Activated naive CD4-positive, alpha-beta T cell (primary cell): ENCODE results near the gene SLC2A11.

ENCODE experiments used
- DNase-seq, 4 experiments: peaks; one replicate each; lab custom pipeline; 2025; lab: John Stamatoyannopoulos, UW

The SLC2A11 gene, protein sequence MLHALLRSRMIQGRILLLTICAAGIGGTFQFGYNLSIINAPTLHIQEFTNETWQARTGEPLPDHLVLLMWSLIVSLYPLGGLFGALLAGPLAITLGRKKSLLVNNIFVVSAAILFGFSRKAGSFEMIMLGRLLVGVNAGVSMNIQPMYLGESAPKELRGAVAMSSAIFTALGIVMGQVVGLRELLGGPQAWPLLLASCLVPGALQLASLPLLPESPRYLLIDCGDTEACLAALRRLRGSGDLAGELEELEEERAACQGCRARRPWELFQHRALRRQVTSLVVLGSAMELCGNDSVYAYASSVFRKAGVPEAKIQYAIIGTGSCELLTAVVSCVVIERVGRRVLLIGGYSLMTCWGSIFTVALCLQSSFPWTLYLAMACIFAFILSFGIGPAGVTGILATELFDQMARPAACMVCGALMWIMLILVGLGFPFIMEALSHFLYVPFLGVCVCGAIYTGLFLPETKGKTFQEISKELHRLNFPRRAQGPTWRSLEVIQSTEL

DNA sequence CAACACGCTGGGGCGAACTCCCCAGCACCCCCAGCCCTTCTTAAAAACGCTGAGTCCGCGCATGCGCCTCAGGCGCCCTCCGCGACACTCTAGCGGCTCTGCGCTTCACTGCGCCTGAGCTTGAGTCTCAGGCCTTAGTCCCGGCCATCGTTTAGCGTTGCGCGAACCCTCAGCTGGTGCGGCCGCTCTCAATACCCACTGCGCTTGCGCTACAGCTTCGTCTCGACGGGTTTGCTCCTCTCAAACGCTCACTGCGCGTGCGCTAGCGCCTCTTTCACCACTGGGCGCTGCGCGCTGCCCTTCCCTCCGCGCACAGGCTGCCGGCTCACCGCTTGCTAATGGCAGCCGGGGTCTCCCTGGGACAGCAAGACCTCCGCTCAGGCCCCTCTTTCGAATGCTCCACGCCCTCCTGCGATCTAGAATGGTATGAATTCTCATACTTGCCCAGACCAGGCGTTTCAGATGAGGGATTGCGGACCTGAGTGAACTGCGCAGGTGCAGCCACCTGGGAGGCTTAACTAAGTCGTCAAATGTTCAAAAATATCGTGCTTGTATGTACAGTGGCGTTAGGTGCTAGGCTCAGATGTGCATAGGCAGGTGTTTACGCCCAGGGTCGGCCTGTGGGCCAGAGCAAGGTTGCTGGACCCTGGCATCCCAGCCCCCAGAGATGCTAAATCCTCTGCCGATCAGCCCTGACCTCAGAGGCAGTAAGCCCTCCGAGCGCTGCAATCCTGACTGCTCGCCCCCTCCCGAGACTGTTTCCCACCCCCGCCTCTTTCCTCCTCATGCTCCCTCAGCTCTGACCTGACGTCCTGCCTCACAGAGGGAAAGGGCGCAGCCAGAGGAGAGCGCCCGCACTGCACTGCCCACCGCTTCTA is at the start of gene SLC2A11:
Gene SLC2A11, plus strand, starts transcription at position 270 of the 878 bp plus-strand sequence. Its CDS starts 125 bp downstream, at position 395.
- peak; percentile 78 to 84 (median 82) for DNase-seq

DNA sequence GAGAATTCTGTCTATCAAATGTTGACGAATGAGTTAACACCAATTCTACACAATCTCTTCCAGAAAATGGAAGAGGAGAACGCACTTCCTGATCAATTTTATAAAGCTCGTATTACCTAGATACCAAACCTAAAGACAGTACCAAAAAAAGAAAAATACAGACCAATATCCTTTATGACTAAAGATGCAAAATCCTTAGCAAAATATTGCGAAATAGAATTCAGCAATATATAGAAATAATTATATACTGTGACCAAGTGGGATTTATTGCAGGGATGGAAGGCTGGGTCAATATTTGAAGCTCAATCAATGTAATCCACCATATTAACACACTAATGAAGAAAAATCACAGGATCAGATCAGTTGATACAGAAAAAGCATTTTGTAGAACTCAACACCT is 45.3 kb upstream of the SLC2A11 start:
- no peak for DNase-seq

DNA sequence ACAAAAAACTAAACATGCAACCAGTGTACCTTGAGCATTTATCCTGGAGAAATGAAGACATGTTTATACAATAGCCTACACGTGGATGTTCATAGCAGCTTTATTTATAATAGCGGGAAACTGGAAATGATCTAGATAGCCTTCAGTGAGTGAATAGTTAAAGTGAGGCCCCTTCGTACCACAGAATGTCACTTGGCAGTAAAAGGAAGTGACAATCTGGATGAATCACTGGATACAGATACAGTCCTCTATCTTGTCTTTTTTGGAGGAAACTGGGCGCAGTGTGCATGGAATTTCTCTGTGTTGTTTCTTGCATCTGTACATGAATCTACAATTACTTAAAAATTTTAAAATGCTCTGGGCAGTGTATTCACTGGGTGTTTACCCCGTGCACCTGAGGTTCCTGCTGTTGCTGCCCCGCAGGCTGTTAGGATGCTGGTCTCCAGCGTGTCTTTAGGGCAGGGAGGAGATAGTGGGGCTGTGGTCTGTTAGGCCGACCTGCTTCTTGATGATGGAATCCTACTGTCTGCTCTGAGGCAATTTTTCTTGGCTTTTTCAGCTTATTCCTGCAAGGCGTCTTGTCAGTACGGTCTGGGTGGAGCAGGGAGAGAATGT is 42.0 kb upstream of the SLC2A11 start:
- no peak for DNase-seq

DNA sequence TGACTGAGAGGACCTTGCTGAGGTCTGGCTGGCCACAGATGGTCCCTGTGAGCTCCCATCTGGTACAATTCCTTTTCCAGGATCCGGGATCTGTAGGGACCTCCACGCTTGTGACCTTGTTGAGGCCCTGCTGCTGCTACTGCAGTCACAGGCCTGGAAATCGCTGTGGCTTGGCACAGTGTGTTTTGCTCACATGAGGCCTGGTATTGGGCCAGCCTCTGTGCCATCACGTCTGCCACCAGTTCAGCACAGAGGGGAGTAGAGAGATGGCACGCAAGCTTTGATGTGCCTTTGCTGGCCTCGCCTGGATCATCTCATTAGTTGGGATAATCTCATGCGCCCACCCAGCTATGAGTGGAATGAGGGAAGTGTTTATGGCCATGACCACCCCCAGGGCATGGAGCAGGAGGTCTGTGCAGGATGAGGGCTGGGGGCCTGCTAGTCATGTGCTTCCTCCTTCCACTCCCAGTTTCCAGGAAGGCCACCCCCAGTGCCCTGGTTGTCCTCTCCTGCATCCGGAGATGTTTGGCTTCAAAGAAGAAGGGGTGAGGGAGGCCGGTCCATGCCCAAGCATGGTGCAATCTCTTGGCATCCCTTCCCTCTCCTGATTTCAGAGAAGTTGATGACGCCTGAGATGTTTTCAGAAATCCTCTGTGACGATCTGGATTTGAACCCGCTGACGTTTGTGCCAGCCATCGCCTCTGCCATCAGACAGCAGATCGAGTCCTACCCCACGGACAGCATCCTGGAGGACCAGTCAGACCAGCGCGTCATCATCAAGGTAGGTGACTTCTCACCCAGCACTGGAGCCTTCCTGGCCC is 41.3 kb upstream of the SLC2A11 start:
- DNase-seq = no peak

DNA sequence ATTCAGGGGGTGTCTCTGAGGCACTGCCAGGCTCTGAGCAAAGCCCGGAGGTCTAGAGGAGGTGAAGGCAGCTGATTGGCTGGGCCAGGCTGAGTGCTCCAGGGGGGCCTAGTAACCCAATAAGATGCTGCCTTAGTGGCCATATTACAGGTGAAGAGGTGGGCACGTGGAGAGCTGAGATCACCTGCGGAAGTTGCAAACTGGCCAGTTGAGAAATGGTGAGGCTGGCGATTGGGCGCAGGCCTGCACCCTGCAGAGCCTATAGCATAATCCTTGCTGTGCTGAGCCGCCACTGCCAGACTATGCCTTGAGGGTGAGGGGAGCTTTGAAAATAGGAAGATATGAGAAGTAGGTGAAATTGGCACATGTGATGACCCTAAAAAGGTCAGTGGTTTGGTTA is 40.5 kb upstream of the SLC2A11 start:
- no peak for DNase-seq

DNA sequence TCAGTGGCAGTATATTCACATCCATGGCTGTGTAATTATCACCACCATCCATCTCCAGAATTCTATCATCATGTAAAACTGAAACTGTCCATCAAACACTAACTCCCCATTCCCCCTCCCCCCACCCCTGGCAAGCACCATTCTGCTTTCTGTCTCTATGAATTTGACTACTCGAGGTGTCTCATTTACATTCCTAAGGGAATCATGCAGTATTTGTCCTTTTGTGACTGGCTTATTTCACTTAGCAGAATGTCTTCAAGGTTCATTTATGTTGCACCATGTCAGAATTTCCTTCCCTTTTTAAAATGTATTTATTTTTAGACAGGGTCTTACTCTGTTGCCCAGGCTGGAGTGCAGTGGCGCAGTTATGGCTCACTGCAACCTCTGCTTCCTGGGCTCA is 39.1 kb upstream of the SLC2A11 start:
- DNase-seq = no peak

DNA sequence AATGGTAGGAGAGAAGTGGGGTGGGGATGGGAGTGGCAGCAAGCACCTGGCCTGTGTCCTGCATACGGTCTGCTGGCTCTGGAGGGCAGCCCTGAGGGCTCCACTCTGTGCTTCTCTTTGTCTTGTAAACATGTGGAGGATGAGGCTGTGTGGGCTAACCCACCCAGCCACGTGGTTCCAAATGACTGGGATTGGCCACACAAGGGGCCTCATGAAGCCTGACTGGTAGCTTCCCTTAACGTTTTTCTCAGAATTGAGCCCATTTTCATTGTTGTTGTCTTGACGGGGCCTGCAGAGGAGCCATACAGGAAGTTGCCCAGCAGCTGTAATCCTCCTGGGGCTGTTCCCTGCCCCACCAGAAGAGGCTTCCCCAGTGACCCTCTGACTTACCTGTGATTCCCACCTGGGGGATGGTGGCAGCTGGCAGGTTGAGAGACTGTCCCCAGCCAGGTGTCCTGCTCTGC is 36.9 kb upstream of the SLC2A11 start:
- DNase-seq = no peak

DNA sequence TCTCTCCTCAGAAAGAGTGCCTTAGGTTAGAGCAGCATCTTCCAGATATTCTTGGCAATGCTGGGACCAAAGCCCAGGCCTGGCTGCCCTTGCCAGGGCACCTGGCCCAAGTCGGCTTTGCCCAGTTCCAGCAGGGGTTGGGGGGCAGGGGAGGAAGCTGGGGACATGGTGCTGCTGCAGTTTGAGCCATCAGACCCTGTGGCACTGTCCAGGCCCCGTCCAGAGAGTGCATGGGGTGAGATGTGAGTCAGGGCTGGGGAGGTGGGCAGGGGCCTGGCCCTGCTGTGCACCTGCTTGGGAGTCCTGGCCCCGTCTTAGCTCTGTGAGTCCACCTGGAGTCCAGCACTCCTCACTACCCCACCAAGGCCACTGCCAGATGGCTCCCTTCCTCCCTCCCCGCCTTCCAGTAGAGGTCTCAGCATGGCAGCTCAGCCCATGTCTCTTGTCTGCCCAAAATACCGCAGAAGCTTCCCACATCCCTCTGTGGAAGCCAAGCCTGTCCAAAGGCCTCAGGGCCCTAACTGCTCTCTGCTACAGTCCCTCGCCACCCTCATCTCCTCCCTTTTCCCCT is 35.5 kb upstream of the SLC2A11 start:
- no peak for DNase-seq

DNA sequence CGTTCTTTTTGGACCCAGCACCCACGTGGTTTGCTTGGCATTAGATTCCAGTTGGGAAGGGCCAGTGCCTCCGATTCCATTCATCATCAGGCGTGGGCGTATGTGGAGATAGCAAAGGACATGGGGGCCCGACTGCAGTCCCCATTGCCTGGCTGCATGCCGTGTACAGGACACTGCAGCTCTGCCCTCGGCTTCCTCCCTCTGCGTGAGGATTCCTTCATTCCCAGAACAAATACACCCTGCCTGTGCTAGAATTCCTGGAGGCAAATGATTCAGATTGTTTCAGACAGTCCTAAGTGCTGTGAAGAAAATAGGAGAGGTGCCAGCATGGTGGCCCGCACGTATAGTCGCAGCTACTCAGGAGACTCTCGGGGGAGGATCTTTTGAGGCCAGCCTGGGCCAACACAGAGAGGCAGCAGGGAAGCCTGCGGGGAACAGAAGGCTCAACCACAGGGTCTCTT is 34.3 kb upstream of the SLC2A11 start:
- DNase-seq = no peak

DNA sequence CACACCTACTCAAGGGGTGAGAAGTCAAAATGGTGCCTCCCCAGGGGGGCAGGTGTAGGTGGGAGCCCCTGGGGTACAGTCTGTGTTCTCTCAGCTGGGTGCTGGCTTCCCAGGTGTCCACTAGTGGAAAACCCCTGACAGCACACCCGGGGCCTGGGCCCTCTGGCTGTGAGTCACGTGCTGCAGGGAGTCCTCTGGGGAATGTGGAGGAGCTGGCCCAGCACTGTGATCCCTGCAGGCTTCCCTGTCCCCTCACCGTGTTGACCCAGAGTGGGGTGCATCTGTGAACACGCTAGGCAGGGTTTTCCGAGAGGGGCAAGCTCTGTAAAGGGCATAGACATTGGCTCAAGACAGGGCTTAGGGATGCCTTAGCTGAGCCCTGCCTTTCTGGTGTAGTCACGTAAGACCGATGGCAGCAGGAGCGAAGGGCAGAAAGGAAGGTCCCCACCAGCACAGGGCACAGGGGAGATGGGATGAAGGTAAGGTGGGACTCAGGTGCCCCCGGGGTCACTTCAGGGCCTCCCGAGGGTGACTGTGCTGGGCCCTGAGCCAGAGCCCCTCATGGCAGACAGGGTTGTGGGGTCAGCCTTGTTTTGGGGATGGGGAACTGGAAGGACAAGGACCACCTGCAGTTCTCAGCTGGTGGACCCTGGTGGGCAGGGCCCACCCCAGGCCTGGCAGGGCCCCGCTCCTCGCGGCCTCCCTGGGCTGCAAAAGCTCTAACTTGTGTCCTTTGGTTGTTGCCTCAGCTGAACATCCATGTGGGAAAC is 33.0 kb upstream of the SLC2A11 start:
- no peak for DNase-seq

DNA sequence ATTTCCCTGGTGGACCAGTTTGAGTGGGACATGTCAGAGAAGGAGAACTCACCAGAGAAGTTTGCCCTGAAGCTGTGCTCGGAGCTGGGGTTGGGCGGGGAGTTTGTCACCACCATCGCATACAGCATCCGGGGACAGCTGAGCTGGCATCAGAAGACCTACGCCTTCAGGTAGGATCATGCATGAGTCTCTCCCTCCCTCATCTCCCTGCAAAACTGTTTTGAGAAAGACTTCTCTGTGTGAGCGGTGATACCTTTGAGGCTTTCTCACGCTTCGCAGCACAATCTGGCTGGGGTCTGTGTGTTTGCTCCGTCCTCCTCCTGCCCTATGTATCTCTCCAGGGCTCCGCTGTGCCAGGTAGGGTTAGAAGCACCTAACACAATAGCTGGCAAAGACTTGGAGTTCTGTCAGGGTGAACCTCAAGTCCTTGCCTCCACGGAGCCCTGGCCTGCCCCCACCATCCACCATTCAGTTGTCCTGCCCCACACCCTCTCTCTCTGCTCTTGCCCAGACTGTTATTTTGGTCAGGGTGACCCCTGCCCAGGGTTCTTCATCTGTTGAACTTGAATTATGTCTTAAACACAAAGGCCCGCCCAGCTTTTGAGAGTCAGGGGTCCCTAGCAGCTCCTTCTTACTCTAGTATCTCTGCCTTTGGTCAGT is 32.3 kb upstream of the SLC2A11 start:
- no peak for DNase-seq

DNA sequence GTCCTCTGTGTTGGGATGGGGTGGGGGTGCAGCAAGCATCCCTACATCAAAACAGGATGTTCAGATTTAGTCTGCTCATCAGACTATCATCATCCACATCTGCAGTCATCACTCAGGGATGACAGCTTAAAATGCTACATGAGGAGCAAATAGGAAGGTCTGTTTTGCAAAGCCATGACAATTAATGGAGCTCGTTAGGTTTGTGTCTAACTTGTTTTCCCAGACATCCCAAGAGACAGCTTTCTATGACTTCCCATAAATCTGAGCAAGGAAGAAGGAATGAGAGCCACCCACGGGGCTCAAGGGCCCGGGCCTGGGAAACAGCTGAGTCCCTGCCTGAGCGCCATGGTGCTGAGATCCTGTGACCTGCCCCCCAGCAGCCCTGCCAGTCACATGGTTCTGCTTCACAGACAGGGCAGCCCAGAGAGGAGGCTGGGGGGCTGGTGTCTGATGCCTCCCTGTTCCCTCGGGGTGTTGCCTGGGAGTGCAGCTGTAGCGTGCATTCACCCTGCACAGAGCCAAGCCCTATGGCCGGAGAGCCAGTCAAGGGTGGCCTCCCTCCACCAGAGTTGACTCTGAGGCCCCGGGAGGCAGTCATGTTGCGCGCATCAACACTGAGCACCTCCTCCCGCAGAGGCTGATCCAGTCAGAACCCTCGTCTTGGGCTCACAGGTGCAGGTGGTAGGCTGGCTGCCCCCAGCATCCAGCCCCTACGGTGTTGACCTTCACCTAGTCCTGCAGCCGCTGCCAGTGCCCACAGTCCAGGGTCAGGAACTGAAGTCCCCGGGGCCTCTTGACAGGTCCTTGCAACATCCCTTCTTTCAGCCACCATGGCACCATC is 30.9 kb upstream of the SLC2A11 start:
- no peak for DNase-seq

DNA sequence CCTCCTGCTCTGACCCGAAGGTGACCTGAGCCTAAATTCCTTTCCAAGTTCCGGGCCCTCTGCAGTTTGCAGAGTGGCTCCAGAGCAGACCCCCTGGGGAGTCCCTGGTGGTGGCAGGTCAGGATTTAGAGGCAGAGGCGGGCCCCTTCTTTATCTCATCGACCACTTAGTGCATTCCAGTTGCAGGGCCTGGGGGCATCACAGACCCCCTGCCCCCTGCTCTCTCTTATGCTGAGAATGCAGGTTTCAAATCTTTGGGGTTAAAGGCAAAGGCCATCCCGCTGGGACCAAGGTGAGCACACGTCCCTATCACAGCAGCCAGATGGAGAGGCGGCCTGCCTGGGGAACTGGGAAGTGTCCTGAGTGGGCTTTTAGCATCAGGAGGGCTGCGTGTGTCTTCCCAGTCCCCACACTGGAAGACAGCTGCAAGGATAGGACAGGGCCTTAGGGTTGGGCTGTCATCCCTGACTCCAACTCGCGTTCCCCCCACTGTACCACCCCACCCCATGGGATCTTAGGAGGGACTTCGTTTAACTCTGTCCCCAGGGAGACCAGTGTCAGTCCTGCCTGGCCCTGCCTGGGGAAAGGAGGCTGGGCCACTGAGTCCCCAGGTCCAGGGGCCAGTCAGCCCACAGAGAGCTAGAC is 30.2 kb upstream of the SLC2A11 start:
- no peak for DNase-seq

DNA sequence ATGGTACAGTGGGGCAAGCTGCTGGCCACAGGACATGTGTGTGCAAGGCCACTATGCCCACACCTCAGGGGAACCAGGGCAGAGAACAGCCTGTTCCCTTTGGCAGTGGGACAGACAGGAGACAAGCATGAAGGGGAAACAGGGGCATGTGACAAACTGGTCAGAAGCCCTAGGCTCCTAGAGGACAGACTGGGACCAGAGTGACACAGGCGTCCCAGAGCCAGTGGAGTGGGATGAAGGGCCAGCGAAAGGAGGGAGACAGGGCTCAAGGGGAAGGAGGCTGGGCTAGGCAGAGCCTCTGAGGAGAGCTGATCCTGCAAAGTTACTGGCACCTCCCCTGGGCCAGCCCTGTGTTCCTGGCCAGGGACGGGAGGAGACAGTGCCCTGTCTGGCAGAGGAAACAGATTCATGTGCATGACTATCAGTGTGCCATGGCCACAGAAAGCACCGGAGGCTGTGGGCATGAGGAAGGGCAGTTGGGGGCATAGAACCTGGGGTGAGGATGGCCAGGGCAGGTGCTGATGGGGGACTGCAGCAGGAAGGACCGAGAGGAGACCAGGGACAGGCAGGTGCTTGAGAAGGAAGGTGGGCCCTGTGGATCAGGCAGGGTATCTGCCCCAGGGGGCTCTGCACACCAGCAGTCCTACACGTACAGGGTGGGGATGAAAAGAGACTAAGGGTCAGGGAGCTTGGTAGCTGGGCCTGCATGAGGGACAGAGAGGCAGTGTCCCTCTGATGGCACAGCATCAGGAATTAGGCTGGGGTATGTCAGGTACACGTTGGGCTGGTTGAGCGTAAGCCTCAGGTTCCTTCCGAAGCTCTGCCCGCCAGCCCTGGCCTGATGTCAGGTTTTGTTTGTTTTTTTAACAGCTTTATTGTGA is 28.6 kb upstream of the SLC2A11 start:
- DNase-seq = no peak

DNA sequence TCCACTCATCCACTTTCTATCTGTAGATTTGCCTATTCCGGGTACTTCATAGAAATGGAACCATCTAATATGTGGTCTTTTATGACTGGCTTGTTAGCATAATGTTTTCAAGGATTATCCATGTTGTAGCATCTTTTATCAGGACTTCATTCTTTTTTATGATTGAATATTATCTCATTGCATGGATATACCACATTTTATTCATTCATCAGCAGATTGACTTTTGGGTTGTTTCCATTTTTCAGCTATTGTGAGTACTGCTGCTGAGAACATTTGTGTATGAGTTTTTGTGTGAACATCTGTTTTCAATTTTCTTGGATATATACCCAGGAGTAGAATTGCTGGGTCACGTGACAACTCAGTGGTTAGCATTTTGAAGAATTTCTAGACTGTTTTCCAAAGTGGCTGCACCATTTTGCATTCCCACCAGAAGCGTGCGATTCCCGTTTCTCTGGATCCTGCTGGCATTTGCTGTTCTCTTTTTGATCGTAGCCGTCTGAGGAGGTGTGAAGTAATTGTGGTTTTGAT is 27.8 kb upstream of the SLC2A11 start:
- no peak for DNase-seq

DNA sequence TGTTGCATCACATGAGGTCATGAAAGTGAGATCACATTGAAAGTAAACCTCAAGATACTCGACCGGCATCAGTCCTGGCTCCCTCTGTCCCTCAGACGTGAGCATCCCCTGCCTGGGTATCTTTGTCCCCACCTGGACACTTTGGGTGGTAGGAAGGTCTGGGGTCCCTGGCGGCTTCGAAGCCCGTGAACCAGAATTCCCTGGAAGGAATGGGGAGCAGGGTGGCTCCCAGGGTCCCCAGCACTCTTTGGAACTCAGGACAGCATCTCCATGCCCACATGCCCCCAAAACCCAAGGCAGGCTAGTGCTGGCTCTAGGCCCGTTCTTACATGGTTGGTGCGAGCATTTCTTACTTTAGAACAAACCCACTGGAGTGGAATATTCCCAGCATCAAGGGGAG is 26.4 kb upstream of the SLC2A11 start:
- no peak for DNase-seq

DNA sequence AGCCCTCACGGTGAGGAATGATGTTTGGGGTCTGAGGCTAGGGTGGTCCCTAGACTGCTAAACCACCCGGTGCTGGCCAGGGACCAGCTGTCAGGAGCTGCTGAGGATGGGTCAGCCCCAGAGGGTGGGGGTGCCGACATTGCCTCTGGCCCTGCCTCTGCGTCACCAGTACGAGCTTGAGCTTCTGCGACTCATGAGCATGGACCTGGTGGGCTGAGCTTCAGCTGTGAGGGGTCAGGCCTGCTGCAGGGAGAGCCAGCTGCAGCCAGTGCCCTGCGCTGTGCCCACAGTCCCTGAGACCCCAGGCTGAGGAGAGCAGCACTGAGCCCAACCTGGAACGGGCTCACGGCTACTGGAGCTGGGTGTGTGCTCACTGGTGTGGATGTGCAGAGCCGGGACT is 25.9 kb upstream of the SLC2A11 start:
- no peak for DNase-seq
